GM21360 (cell line): ENCODE results near the gene NFATC2.

Experiments
- ATAC-seq: cut with Tn5 transposase; IDR thresholded peaks from one replicate; pipeline ENCODE4 v1.9.1; 2021; ENCODE audit warnings: mild to moderate bottlenecking, moderate library complexity; ENCODE audit not compliant: unreplicated experiment

The NFATC2 gene

GRCh38 chr20:51420805-51421204 lies 121.7 kb downstream of the NFATC2 start:
- ATAC-seq = no peak

- no peak for ATAC-seq
Observed at GRCh38 chr20:51420111-51420510, 122.4 kb downstream of the NFATC2 start.

- ATAC-seq = no peak
Observed at GRCh38 chr20:51419646-51420045, 122.9 kb downstream of the NFATC2 start.

GRCh38 chr20:51419231-51419630 lies 123.3 kb downstream of the NFATC2 start:
- no peak for ATAC-seq

DNA sequence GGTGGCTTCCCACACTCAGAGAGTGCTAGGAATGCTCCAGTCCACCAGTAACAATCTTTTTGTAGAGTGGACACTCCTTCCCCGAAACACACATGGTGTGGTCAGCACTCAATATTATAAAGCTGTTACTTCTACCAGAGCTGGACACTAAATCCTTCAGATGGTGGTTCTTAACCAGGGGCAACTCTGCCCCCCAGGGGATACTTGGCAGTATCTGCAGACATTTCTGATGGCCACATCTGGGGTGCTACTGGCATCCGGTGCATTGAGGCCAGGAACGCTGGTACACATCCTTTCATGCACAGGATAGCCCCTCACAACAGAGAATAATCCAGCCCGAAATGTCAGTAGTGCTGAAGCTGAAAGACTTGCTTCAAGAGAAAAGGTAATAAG lies 124.4 kb downstream of the NFATC2 start:
- no peak for ATAC-seq

DNA sequence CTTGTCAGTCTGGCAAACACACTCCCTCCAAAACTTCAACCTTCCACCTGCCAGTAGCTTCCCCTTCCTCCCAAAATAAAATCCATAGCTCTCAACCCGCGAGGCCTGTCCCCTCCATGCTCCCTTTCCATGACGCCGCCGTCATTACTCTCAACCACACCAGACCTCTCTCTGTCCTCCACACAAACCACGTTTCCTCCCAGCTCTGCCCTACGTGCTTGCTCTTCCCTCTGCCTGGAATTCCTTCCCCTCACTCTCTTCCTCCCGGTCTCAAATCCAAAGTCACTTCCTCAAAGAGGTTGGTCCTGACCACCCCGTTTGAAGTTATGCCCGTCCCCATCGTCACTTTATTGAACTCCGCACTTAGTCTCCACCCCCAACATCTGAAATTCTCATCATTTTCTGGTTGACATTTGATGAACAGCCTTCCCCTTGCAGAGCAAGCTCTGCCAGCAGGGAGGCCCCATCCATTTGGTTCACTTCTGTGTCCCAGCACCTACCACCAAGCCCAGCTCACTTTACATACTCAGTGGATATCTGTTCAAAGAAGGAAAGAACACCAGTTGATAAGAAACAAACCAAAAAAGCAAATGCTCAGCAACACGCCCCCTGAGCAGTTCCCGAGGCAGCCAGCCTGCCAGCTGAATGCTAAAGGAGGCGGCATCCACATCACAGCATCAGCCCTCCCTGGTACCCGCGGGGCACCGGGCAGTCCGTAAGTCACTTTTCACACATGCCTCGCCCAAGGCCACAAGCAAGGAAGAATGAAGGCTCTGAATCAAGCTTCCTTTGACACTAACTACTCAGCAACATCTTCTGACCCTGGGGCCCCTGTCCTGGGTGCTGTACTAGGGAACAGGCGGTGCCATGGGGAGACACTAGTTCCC lies 125.0 kb downstream of the NFATC2 start:
- ATAC-seq = no peak

DNA sequence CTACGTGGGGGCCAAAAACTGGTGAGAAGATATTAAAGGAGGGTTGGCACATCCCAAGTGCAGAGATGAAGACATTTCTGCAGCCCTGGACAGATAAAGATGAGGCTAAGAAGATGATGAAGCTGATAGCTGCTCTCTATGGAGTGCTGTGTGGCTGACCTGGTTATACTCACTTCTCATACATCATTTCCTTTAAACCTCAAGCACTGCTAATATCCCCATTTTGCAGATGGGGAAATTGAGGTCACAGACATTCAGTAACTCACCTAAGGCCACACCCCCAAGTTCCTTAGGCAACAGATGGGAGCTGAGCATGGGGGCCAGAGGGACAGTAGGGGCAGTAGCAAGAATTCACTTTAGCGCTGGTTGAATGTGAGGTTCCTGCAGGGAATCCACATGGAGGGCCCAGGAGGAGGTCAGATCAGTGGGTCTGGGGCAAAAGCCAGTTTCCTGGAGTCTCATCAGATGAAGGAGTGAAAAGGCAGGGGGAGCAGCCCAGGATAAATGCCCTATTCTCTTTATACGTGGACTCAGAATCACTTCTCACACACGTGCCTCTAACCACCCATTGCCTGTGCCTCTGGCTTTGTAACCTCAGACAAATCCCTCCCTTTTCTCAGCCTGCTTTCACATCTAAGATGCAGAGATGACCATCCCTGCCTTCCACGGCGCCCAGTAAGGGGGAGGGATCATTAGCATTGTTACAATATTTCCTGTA lies 125.8 kb downstream of the NFATC2 start:
- ATAC-seq = no peak

DNA sequence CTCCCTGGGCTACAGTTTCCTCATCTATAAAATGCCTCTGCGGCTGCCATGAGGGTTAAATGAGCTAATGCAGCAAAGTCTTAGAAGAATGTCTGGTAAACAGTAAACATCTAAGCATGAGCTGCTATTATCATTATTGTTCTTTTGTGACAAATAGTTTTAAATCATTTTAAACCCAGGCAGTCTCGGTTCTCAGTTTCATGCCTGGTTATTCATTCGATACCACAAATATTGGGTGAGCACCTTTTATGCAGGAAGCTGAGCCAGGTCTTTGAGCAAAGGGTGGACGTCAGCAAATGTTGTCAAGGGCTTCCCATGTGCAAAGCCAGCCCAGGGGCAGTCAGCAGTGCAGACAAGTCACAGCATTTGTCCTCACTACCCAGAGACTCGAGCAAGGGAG lies 128.7 kb downstream of the NFATC2 start:
- no peak for ATAC-seq

- ATAC-seq = no peak
Observed at GRCh38 chr20:51412951-51413481, 129.5 kb downstream of the NFATC2 start.

DNA sequence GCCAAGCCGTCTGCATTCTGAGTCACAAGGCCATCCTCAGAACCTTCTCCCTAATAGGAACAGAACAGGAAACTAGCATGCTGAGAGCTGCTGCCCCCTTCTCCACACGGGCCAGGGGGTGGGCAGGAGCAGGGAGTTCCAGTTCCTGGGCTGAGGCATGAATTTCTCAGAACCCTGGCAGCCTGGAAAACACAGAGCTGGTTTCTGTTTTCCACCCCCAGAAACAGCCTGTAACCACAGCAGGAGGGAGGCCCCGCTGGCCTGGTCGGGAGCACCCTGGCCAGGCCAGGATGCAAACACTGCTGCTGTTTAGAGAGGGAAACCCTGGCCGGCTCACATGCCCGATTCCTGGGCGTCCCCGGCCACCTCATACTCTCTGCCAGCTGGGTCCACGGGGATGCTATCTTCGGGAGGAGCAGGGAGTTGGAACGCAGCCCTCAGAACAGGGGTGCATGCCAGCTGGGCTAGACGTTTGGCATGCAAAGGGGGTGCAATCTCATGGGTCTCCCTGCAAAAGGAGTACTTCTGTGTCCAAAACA lies 130.1 kb downstream of the NFATC2 start:
- ATAC-seq = no peak

- ATAC-seq = no peak
Observed at GRCh38 chr20:51411870-51412269, 130.6 kb downstream of the NFATC2 start.

GRCh38 chr20:51410586-51411325 lies 131.8 kb downstream of the NFATC2 start:
- no peak for ATAC-seq

- no peak for ATAC-seq
Observed at GRCh38 chr20:51409192-51409880, 133.2 kb downstream of the NFATC2 start.

GRCh38 chr20:51404297-51405060 lies 138.0 kb downstream of the NFATC2 start:
- ATAC-seq = peak; percentile 77

- ATAC-seq = no peak
Observed at GRCh38 chr20:51403466-51404220, 138.9 kb downstream of the NFATC2 start.

DNA sequence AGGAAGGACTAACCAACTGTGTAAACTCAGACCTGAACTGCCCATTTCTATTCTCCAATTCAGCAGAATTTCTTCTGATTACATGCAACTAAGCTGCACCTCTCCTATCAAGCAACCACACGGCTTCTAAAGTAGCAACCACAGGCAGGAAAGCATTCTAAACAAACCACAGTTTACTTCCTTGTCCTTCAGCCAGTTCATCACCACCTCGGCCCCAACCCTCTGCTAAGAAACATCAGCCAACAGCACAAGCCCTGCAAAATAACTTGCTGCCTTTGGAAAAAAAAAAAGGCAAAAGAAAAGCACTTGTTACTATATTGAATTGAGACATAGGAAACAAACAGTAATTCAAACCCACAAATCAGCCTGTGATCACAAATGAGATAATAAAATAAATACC lies 140.3 kb downstream of the NFATC2 start:
- ATAC-seq = no peak

- no peak for ATAC-seq
Observed at GRCh38 chr20:51401496-51401895, 141.0 kb downstream of the NFATC2 start.

DNA sequence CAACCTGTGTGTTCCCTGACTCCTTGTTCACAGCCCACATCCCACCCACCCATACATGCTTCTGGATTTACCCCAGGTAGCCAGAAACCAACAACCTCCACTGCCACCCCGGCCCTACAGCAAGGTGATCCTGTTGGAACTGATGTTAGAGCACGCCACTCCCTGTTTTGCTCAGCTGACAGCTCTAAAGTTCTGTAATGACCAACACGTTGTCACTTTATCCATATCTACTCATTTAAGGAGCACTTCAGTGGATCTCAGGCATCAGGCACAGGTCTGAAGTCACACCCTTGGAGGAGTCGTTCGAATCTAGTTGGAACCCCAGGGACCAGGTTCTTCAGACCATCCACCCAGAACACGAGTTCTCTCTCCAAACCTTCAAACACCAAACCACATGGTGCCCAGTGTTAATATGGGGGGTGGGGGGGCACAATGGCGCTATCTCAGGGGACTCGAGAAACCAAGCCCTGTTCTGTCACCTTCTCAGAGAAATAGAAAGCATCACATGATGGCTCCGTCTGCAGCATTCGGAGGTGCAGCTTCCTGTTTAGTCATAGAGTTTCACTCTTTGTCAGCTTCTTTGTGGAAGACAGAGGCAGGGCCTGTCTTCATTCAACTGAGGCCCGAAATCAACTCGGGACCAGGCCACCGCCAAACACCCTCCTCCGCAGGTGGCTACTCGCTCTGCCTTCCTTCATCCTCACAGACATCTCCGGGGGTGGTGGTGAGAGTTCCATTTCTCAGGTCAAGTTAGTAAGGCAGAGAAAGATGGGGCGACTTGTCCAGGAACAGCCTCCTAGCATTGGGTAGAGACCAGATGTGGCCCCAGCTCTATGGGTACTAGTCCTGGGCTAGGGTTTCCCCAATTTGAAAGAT lies 142.2 kb downstream of the NFATC2 start:
- ATAC-seq = peak; percentile 56
